Measurements from ENCODE around the gene HAO1. TPM values are rescaled to one million over a fixed set of nuclear protein-coding genes. Genes with fewer than 3 reads are reported as not detected.

HAO1 gene
- total RNA-seq, 3 donors from 2014 or later (not counting 1 experiment from before 2014, with no cell fraction given): not detected

- Mint-ChIP-seq H3K4me3 (no peak overlapping the region), H3K4me1 (no peaks in the 10 kb centered on the region), H3K36me3 (no peaks in the 10 kb centered on the region), H3K9me3 (no peaks in the 10 kb centered on the region), H3K27me3 (ENCODE audit: low read depth in 2 of 2) (peaks cover 9 to 13% of the 10 kb centered on the region in 2 donors), H3K27ac (no peak overlapping the region)
- ATAC-seq (no peak), DNase-seq (no peak)
- Histone ChIP-seq H3K36me3 (ENCODE audit: control insufficient read depth, insufficient read depth, low read length) (no peaks in the 10 kb centered on the region), H3K4me1 (ENCODE audit: control insufficient read depth, insufficient read depth, low read length) (no peaks in the 10 kb centered on the region), H3K27me3 (ENCODE audit: control insufficient read depth, insufficient read depth, low read length) (no peaks in the 10 kb centered on the region), H3K27ac (ENCODE audit: low read length) (no peak overlapping the region), H3K4me3 (ENCODE audit: low read length) (no peak overlapping the region), H3K9me3 (ENCODE audit: control insufficient read depth, insufficient read depth, low read length) (no peaks in the 10 kb centered on the region)
- TF ChIP-seq CTCF (IDR thresholded peaks at IDR 0.05): no peak
- intact Hi-C loops (cut with micrococcal nuclease): no loop called here
Observed at GRCh38 chr20:7930343-7930742, 9.9 kb downstream of the HAO1 start.

GRCh38 chr20:7926767-7927166 lies 13.5 kb downstream of the HAO1 start:
- H3K36me3 Mint-ChIP-seq: no peaks in the 10 kb centered on the region
- intact Hi-C loops (cut with micrococcal nuclease): no loop called here
- no CpG with 5 or more reads among the region's 1 CpG for WGBS (ENCODE audit: insufficient coverage)
- no peak for TF ChIP-seq CTCF (IDR thresholded peaks at IDR 0.05)
- Histone ChIP-seq H3K9me3 (ENCODE audit: control insufficient read depth, insufficient read depth, low read length) (no peaks in the 10 kb centered on the region), H3K27ac (ENCODE audit: low read length) (no peak overlapping the region), H3K27me3 (ENCODE audit: control insufficient read depth, insufficient read depth, low read length) (no peaks in the 10 kb centered on the region), H3K4me1 (ENCODE audit: control insufficient read depth, insufficient read depth, low read length) (no peaks in the 10 kb centered on the region), H3K4me3 (ENCODE audit: low read length) (no peak overlapping the region), H3K36me3 (ENCODE audit: control insufficient read depth, insufficient read depth, low read length) (no peaks in the 10 kb centered on the region)
- no peak overlapping the region for H3K27ac Mint-ChIP-seq
- no peak overlapping the region for H3K4me3 Mint-ChIP-seq
- no peak for ATAC-seq
- H3K4me1 Mint-ChIP-seq: no peaks in the 10 kb centered on the region
- peaks cover 4 to 11% of the 10 kb centered on the region in 2 donors for H3K27me3 Mint-ChIP-seq (ENCODE audit: low read depth in 2 of 2)
- no peaks in the 10 kb centered on the region for H3K9me3 Mint-ChIP-seq
- no peak for DNase-seq

GRCh38 chr20:7926323-7926722 lies 13.9 kb downstream of the HAO1 start:
- Histone ChIP-seq H3K27ac (ENCODE audit: low read length) (no peak overlapping the region), H3K4me1 (ENCODE audit: control insufficient read depth, insufficient read depth, low read length) (no peaks in the 10 kb centered on the region), H3K36me3 (ENCODE audit: control insufficient read depth, insufficient read depth, low read length) (no peaks in the 10 kb centered on the region), H3K4me3 (ENCODE audit: low read length) (no peak overlapping the region), H3K9me3 (ENCODE audit: control insufficient read depth, insufficient read depth, low read length) (no peaks in the 10 kb centered on the region), H3K27me3 (ENCODE audit: control insufficient read depth, insufficient read depth, low read length) (no peaks in the 10 kb centered on the region)
- Mint-ChIP-seq H3K27ac (no peak overlapping the region), H3K9me3 (no peaks in the 10 kb centered on the region), H3K4me3 (no peak overlapping the region), H3K27me3 (ENCODE audit: low read depth in 2 of 2) (peaks cover 2 to 11% of the 10 kb centered on the region in 2 donors), H3K36me3 (no peaks in the 10 kb centered on the region), H3K4me1 (no peaks in the 10 kb centered on the region)
- intact Hi-C loops (cut with micrococcal nuclease): no loop called here
- TF ChIP-seq CTCF (IDR thresholded peaks at IDR 0.05): no peak
- ATAC-seq (no peak), DNase-seq (no peak)
- 17% methylated on average over 1 of the region's 3 CpGs for WGBS (ENCODE audit: insufficient coverage)

GRCh38 chr20:7924692-7925091 lies 15.6 kb downstream of the HAO1 start:
- ATAC-seq (no peak), DNase-seq (no peak)
- Histone ChIP-seq H3K27ac (ENCODE audit: low read length) (no peak overlapping the region), H3K4me1 (ENCODE audit: control insufficient read depth, insufficient read depth, low read length) (no peaks in the 10 kb centered on the region), H3K27me3 (ENCODE audit: control insufficient read depth, insufficient read depth, low read length) (no peaks in the 10 kb centered on the region), H3K9me3 (ENCODE audit: control insufficient read depth, insufficient read depth, low read length) (no peaks in the 10 kb centered on the region), H3K36me3 (ENCODE audit: control insufficient read depth, insufficient read depth, low read length) (no peaks in the 10 kb centered on the region), H3K4me3 (ENCODE audit: low read length) (no peak overlapping the region)
- no peak for TF ChIP-seq CTCF (IDR thresholded peaks at IDR 0.05)
- 29% methylated on average over 3 of the region's 3 CpGs for WGBS (ENCODE audit: insufficient coverage)
- intact Hi-C loops (cut with micrococcal nuclease): no loop called here
- no peak overlapping the region for H3K4me3 Mint-ChIP-seq
- H3K9me3 Mint-ChIP-seq: no peaks in the 10 kb centered on the region
- no peak overlapping the region for H3K27ac Mint-ChIP-seq
- H3K4me1 Mint-ChIP-seq: no peaks in the 10 kb centered on the region
- H3K27me3 Mint-ChIP-seq (ENCODE audit: low read depth in 2 of 2): peaks cover 8 to 26% of the 10 kb centered on the region in 2 donors
- no peaks in the 10 kb centered on the region for H3K36me3 Mint-ChIP-seq

Measured in natural killer cell (primary cell).